Islet of Langerhans (tissue), 1 donor: ENCODE measurements around the gene NTM.

Source experiments
- FAIRE-seq: peaks from one replicate; lab custom pipeline; 2011; peaks lifted over from hg19 to GRCh38; lab: Jason Lieb, UNC

NTM gene

GRCh38 chr11:131549770-131550169, 179.4 kb downstream of the NTM start:
- FAIRE-seq: no peak

- no peak for FAIRE-seq
Observed at GRCh38 chr11:131560287-131560686, 189.9 kb downstream of the NTM start.

GRCh38 chr11:131561501-131561900, 191.1 kb downstream of the NTM start:
- FAIRE-seq: no peak

GRCh38 chr11:131561972-131562371, 191.6 kb downstream of the NTM start:
- no peak for FAIRE-seq

- no peak for FAIRE-seq
Observed at GRCh38 chr11:131568318-131568717, 197.9 kb downstream of the NTM start.

GRCh38 chr11:131571571-131571970, 201.2 kb downstream of the NTM start:
- FAIRE-seq: no peak

- FAIRE-seq: no peak
Observed at GRCh38 chr11:131572423-131572822, 202.0 kb downstream of the NTM start.

- FAIRE-seq: no peak
Observed at GRCh38 chr11:131579932-131580387, 209.5 kb downstream of the NTM start.

- FAIRE-seq: no peak
Observed at GRCh38 chr11:131580476-131580875, 210.1 kb downstream of the NTM start.

GRCh38 chr11:131581046-131581445, 210.6 kb downstream of the NTM start:
- no peak for FAIRE-seq

GRCh38 chr11:131582021-131582525, 211.7 kb downstream of the NTM start:
- no peak for FAIRE-seq

- no peak for FAIRE-seq
Observed at GRCh38 chr11:131583421-131583820, 213.0 kb downstream of the NTM start.

GRCh38 chr11:131583938-131584337, 213.5 kb downstream of the NTM start:
- no peak for FAIRE-seq

- no peak for FAIRE-seq
Observed at GRCh38 chr11:131584785-131585592, 214.6 kb downstream of the NTM start.

GRCh38 chr11:131588057-131588456, 217.6 kb downstream of the NTM start:
- no peak for FAIRE-seq

- no peak for FAIRE-seq
Observed at GRCh38 chr11:131591051-131591461, 220.6 kb downstream of the NTM start.

- no peak for FAIRE-seq
Observed at GRCh38 chr11:131592152-131592551, 221.7 kb downstream of the NTM start.

- no peak for FAIRE-seq
Observed at GRCh38 chr11:131592734-131593133, 222.3 kb downstream of the NTM start.

GRCh38 chr11:131593301-131593700, 222.9 kb downstream of the NTM start:
- FAIRE-seq: no peak

GRCh38 chr11:131595797-131596196, 225.4 kb downstream of the NTM start:
- FAIRE-seq: no peak

- FAIRE-seq: no peak
Observed at GRCh38 chr11:131597890-131598289, 227.5 kb downstream of the NTM start.

- no peak for FAIRE-seq
Observed at GRCh38 chr11:131598305-131598704, 227.9 kb downstream of the NTM start.

GRCh38 chr11:131599285-131599684, 228.9 kb downstream of the NTM start:
- FAIRE-seq: no peak

- no peak for FAIRE-seq
Observed at GRCh38 chr11:131600628-131601027, 230.2 kb downstream of the NTM start.
